Measurements from ENCODE around the gene TYK2.
"Not testable (repeated sequence)": the region's sequence is repeated elsewhere in the genome, so short reads cannot be mapped to it uniquely, and the experiment has no call there.

Gene TYK2

DNA sequence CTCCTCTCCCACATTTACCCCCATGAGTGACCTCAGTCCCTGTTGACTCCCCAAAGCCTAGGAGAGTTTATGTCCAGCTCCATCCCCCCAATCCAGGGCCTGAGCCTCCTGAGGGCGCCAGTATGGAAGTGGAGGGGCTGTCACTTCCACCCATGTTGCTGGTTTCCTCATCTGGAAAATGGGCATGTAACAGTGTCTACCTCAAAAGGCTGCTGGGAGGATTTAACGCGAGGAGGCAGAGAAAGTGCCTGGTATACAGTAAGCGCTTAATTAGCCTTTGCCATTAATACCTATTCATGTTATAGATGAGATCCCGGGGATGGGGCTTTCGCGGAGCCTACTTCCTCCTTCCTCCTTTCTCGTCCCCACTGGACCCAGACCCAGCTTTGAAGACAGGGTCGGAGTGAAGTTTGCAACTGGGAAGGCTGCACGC is 476 bp downstream of the TYK2 start:
- intact Hi-C loops (cut with DNase I) = loop anchor here (2.0 to 5.0 kb wide), 2 partner anchors 48 to 65 kb away; partner anchors contain the start of gene RAVER1
- no peak for DNase-seq

DNA sequence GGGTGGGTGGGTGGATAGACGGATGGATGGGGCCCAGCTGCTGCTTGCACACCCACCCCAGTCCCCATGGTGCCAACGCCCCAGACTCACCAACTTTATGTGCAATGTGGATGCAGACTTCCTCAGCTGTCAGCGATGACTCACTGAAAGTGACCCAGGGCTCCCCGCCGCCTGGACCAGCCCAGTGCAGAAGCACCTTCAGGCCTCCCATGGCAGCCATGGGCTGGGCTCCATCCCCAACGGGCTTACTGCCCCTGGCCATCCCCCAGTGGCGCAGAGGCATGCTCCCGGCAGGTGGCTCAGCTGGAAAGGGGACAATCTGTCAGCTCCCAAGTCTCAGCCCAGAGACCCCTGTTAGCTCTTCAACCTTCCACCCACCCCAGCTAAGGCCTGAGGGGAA is 2.2 kb downstream of the TYK2 start:
- intact Hi-C loops (cut with DNase I) = no loop called here
- no peak for DNase-seq

DNA sequence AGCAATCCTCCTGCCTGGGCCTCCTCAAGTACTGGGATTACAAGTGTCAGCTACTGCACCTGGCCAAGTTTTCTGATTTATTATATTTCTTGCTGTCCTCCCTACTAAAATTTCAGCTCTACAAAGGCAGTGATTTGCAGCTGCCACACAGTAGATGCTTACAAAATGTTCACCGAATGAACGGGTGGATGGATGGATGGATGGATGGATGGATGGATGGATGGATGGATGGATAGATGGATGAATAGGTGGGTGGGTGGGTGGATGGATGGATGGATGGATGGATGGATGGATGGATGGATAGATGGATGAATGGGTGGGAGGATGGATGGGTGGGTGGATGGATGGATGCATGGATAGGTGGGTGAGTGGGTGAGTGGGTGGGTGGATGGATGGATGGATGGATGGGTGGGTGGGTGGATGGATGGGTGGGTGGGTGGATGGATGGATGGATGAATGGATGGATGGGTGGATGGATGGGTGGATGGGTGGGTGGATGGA is 3.2 kb downstream of the TYK2 start:
- intact Hi-C loops (cut with DNase I); DNase-seq: not testable (repeated sequence)

DNA sequence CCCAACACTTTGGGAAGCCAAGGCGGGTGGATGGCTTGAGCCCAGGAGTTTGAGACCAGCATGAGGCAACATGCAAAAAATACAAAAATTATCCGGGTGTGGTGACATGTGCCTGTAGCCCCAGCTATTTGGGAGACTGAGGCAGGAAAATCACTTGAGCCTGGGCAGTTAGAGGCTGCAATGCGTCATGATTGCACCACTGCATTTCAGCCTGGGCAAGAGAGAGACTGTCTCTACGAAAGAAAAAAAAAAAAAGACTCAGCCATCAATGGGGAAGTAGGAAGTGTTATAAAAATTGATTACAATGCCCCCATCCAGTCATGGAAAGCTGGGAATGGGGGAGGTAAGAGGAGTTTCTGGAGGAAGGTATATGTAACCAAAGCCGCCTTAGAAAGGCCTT is 5.4 kb downstream of the TYK2 start:
- intact Hi-C loops (cut with DNase I) = no loop called here
- no peak for DNase-seq

DNA sequence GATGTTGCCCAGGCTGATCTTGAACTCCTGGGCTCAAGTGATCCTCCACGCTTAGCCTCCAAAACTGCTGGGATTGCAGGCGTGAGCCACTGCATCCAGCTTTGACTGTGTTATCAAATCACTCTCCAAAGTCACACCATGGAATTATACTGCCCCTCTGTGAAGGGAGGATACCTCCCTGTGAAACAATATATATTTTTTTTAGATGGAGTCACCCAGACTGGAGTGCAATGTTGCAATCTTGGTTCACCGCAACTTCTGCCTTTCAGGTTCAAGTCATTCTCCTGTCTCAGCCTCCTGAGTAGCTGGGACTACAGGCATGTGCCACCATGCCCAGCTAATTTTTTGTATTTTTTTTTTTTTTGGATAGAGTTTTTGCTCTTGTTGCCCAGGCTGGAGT is 7.7 kb downstream of the TYK2 start:
- DNase-seq = no peak
- intact Hi-C loops (cut with DNase I) = no loop called here

DNA sequence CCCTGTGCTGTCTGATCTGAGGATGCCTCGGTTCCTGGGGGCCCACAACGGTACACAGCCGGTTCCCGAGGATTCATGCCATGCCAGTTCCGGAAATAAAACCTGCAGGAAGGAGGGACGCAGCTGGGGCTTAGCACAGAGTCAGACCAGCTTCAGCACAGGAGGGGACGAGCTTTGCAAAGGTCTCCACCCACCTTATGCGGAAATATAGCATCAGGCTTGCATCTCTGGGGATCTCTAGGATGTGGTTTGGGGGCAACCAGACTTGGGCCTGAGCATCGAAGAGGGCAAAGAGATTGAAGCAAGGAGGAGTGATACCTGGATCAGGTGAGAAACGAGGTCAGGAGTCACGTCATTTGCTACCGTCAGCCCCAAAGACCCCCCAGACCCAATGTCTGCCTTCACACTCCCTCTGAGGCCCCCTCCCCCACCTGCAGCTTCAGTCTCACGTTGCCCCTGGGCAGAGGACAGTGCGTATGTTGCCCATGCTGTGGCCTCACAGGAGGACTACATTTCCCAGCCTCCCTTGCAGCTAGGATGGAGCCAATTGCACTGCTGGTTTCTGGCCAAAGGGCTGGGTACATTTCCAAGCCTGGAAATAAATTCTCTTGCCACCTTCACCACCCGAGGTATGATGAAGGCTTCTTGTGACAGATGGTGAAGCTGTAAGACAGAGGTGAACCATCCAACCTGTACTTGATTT is 12.1 kb downstream of the TYK2 start:
- DNase-seq = peak in 1 of 10 donors; percentile 59
- intact Hi-C loops (cut with DNase I) = no loop called here

DNA sequence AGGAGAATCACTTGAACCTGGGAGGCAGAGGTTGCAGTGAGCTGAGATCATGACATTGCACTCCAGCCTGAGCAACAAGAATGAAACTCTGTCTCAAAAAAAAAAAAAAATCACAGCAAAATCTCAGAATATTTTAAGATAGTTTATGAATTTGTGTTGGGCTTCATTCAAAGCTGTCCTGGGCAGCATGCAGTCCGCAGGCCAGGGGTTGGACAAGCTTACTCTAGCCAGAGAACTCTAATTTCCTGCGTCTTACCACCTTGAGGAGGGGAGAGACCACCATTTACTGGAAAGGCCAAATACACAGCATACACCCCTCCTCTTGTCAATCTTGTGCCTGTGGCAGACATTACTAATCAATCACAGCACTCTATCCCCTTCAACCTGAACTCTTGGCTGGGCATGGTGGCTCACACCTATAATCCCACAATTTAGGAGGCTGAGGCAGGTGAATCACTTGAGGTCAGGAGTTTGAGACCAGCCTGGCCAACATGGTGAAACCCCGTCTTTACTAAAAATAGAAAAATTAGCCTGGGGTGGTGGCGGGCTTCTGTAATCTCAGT is 13.3 kb downstream of the TYK2 start:
- DNase-seq; intact Hi-C loops (cut with DNase I): not testable (repeated sequence)

DNA sequence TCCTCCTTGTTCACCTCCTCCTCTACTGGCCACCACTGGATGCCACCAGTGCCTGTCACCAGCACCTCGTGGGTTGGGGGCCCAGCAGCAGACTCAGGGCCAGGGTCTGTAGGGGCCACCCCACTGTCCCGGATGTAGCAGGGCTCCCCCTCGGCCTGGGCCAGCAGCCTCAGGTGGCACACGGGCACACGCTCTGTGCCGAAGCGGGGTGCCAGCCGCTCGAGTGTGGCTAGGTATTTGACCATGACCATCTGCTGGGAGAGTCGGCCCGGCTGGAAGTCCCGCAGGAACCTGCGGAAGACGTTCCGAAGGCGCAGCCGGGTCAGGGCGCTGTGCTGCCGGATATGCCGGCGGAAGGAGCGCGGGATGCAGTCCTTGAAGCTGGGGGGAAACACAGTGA is 14.9 kb downstream of the TYK2 start:
- intact Hi-C loops (cut with DNase I) = no loop called here
- peak in 1 of 10 donors; percentile 69 for DNase-seq

DNA sequence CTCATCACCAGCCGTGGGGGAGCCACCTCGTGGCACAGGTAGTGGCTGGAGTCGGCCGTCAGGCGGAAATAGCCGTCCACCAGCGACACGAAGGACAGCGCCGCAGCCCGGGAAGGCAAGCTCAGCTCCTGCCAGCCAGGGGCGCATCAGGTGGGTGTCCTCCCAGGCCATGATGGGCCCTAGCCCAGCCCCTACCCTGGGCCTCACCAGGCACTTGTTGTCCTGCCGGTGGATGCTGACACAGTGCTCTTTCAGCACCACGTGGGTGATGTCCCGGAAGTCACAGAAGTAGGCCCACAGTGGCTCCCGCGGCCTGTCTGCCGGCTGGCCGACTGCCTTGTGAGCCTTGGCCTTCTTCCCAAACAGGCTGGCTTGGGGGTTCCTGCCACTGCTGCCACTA is 15.7 kb downstream of the TYK2 start:
- DNase-seq = peak in 7 of 10 donors; percentile 34 to 94 (median 45)
- intact Hi-C loops (cut with DNase I) = no loop called here

DNA sequence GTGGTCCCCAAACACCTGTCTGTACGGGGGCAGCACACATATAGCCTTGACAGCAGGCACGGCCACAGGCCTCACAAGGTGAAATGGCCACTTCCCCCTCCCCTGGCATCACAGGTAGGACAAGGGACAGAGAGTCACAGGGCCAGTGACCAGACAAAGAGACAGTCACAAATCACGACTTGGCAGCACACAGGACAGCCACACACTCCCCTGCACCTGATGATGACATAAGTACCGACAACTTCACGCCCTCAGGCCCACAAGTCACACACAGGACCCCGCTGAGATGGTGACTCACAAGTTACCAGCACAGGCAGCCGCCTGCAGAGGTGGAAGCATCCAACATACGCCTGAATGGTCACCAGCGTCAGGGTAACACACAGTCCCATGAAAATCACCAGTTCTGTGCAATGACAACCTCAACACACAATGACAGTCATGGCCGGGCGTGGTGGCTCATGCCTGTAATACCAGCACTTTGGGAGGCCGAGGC is 16.5 kb downstream of the TYK2 start:
- intact Hi-C loops (cut with DNase I) = no loop called here
- DNase-seq = peak in 1 of 10 donors; percentile 72

DNA sequence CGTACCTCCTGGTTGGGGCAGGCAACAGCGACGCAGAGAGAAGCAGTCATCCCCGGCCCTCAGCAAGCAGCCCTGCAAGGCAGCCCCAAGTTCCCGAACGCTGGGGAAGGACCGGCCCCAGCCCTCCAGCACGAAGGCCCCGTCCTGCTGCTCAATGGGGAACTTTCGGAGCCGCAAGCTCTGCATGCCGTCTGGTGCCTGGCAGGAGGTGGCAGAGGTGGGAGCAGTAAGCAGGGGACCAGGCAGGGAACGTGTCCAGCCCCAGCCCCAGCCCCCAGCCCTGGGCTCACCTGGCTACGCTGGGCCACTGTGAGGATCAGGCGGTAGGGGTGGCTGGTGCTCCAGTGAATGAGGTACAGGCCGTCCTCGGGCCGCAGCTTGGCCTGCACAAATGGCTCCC is 18.1 kb downstream of the TYK2 start:
- intact Hi-C loops (cut with DNase I) = no loop called here
- no peak for DNase-seq

DNA sequence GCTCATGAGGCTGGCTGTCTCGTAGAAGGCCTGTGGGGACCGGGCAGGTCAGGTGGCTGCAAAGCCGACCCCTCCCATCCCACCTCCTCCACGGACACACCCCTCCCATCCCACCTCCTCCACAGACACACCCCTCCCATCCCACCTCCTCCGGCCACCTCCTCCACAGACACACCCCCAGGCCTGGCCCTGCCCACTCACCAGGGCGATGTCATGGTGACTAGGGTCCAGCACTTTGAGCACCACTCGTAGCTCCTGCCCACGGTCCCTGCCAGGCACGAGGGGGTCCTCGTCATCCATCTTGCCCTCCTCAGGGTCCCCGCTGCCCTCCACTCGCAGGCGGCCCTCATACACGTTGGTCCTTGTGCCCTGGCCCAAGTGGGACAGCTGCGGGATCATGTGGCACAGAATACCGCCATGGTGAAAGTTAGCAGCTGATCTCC is 18.8 kb downstream of the TYK2 start:
- no peak for DNase-seq
- intact Hi-C loops (cut with DNase I) = no loop called here

DNA sequence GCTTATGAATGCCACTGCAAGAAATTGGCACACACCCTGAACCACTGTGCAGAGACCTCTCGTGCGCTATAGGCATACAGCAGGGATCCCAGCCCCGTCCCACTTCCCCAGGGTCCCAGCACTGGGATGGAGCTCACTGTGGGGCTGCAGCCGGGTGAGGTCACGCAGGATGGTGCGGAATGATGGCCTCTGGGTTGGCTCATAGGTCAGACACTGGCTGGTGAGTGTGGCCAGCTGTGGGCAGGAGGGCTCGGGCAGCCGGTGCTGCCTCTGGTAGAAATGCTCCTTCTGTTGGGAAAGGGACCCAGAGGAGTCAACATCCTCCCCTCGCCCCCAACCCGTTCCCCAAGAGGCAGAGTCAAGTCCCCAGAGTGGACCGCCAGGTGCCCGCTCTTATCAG is 23.9 kb downstream of the TYK2 start:
- intact Hi-C loops (cut with DNase I) = no loop called here

DNA sequence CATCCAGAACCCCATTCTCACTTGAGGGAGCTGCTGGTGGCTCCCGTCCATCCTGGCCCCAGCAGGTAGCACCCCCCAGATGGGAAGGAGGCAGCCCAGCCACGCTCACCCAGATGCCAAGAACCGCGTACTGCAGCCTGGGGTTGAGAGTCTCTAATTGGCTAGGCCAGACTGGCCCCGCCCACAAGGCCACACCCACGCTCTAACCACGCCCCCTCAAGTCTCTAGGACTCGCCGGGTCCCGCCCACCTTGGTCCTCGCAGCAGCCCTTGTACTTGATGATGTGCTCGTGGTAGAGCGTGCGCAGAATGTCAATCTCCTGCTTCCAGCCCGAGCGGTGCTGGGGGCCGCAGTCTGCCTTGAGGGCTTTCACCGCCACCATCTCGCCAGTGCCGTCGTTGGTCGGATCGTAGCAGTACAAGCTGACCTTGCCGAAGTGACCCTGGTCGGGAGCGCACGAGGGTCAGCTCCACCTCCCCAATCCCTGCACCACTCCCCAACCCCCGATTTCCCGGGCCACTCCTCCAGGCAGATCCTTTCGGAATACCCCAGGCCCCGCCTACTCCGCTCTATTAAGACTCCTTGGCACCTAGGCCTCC is 26.5 kb downstream of the TYK2 start:
- no peak for DNase-seq

More for the DNA sequence above, 23.9 kb downstream of the TYK2 start:
- DNase-seq = peak in 1 of 10 donors; percentile 38

DNA sequence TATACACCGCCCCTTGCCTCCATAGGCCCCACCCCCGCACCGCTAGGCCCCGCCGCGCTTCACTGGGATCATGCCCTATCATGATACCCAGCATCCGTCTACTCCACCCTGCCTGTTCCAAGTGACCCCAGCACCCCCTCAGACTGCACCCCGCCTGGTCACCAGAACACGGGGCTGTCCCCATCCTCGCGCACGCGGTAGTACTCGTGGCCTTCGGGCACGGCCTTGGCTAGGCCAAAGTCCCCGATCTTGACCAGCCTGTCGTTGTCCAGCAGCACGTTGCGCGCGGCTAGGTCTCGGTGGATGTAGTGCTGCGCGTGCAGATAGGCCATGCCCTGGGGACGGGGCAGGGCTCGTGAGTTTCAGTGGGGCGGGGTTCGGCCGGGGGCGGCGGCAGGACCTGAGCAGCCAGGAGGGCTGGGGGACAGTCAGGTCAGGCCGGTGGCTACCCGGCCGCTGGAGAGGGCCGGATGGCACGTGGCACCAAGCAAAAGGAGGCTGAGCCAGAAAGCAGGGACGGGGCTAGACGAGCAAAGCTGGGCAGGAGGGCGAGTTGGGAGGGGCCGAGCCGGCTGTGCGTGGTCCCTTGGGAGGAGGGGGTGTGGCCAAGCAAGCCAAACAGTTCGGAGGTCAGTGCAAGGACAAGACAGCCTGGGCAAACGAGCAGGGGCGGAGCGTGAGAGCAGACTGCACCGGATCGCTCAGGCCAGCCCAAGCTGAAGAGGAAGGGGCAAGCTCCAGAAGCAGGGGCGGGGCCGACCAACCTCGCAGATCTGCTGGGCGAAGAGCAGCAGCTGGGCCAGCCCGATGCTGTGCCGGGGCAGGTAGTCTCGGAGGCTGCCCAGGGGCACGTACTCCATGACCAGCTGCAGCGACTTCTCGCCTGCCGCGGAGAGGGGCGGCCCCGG is 27.4 kb downstream of the TYK2 start:
- DNase-seq = peak in 1 of 10 donors; percentile 84
- intact Hi-C loops (cut with DNase I) = no loop called here

More for the DNA sequence above, 26.5 kb downstream of the TYK2 start:
- intact Hi-C loops (cut with DNase I) = no loop called here

DNA sequence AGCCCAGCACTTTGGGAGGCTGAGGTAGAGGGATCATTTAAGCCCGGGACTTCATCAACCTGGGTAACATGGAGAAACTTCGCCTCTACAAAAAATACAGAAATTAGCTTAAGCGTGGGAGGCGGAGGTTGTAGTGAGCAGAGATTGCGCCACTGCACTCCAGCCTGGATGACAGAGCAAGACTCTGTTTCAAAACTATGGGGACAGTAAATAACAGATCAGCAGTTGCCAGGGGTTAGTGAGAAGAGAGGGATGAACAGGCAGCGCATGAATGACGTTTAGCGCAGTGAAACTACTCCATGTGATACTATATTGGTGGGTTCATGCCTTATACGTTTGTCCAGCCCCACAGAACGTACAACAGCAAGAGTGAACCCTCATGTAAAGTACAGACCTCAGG is 33.9 kb downstream of the TYK2 start:
- DNase-seq = no peak
- intact Hi-C loops (cut with DNase I) = no loop called here

DNA sequence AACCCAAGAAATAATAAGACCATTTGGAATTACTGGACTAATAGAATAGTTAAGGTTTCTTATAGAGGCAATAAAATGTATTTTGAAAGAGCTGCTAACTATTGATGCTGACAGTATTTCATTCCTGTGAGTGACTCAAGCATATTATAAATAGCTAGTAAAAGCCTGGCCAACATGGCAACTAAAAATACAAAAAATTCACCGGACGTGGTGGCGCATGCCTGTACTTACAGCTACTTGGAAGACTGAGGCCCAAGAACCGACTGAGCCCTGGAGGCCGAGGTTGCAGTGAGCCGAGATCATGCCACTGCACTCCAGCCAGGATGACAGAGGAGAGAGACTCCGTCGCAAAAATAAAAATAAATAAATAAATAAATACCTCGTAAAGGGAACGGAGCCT is 35.6 kb downstream of the TYK2 start:
- intact Hi-C loops (cut with DNase I) = no loop called here
- DNase-seq = peak in 1 of 10 donors; percentile 13

DNA sequence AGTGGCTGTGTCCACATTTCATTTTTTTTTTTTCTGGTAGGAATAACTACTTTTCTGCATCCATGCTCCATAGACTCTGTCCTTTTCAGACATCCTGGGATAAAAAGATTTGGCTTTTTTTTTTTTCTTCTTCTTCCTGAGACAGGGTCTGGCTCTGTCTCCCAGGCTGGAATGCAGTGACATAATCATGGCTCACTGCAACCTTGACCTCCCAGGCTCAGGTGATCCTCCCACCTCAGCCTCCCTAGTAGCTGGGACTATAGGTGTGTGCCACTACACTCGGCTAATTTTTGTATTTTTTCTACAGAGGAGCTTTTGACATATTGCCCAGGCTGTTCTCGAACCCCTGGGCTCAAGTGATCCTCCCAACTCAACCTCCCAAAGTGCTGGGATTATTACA is 36.9 kb downstream of the TYK2 start:
- intact Hi-C loops (cut with DNase I) = no loop called here
- DNase-seq = no peak

DNA sequence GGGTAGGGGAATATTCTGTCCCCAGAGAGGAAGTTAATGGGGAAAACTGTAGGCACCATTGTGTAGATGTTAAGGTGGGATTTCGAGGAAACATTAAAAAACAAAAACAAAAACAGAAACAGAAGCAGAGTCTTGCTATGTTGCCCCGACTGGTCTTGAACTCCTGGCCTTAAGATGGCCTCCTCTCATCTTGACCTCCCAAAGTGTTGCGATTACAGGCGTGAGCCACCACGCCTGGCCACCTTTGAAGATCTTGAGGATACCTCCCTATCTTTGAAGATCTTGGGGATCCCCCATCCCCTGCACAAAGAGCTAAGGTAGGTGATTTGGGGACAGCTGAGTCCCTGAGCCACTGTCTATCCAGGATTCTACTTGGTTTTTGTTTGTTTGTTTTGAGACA is 40.4 kb downstream of the TYK2 start:
- no peak for DNase-seq
- intact Hi-C loops (cut with DNase I) = loop anchor here (10.0 kb wide), 1 partner anchor 75 kb away; no protein-coding TSS in a partner anchor

DNA sequence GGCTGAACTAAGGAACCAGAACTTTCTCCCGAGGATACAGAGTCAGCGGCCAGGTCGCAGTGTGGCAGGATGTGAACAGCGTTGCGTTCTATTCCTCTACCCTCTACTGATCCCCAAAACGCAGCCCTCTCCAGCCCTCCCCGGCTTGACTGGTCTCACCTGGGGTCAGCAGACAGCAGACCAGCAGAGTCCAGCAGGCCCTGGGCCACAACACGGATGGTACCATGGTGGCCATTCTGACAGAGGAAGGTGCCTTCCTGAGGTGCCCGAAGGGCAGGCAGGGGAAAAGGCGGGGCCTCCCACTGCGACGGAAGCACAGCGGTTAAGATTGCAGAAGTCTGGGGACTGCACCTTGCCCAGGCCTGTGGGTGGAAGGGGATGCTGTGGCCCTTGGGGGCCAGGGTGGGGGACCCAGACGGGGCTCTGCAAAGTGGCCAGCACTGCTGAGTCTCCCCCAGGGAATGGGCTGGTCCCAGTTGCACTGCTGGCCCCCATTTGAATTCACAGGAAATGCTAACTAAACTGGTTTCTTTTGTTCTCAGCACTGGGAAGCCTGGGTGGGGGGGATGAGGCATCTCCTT is 40.9 kb downstream of the TYK2 start, which contains the start of gene ICAM3:
Gene ICAM3 (minus strand): TSS at position 245 of the 581 bp plus-strand sequence. CDS start 10 bp downstream, at position 235.
- intact Hi-C loops (cut with DNase I) = loop anchor here (10.0 kb wide), 1 partner anchor 75 kb away; no protein-coding TSS in a partner anchor
- DNase-seq = no peak

Data from posterior cingulate gyrus (tissue), 11 donors.